WTC11 (cell line): ENCODE data around the gene RUNX1. TPM values are rescaled to one million over a fixed set of nuclear protein-coding genes. Genes with fewer than 3 reads are reported as not detected.

Source experiments
- ATAC-seq: fragments of 200-7000 bp; cut with Tn5 transposase; 2 replicates; pipeline ENCODE4 v1.10.0; 2021; ENCODE audit warnings: mild to moderate bottlenecking, moderate library complexity
- CTCF ChIA-PET: fragments of 300-600 bp; sonication (Branson Sonifier 250); formaldehyde crosslinking; loops from one replicate; lab custom pipeline; 2021; ENCODE audit warnings: antibody characterized with exemption; lab: Charles Lee
- POLR2A ChIA-PET: fragments of 350-600 bp; sonication (Branson Sonifier 250); formaldehyde crosslinking; loops from one replicate; lab custom pipeline; 2021; ENCODE audit warnings: antibody characterized with exemption; lab: Charles Lee
- DNase-seq: peaks from one replicate; pipeline ENCODE4 v3.0.0; 2021; ENCODE audit warnings: low spot score
- H3K27ac Mint-ChIP-seq: 2 replicates; pipeline ENCODE4 v1.8.0; 2021; ENCODE audit warnings: mixed read lengths
- H3K27me3 Mint-ChIP-seq: 2 replicates; pipeline ENCODE4 v1.8.0; 2021; ENCODE audit warnings: low read depth, mild to moderate bottlenecking, moderate library complexity, mixed read lengths
- H3K36me3 Mint-ChIP-seq: 2 replicates; pipeline ENCODE4 v1.8.0; 2021; ENCODE audit warnings: mixed read lengths
- H3K4me1 Mint-ChIP-seq: 2 replicates; pipeline ENCODE4 v1.8.0; 2022; ENCODE audit warnings: mixed read lengths
- H3K4me3 Mint-ChIP-seq: 2 replicates; pipeline ENCODE4 v1.8.0; 2021; ENCODE audit warnings: mild to moderate bottlenecking, moderate library complexity, mixed read lengths
- H3K9me3 Mint-ChIP-seq: 2 replicates; pipeline ENCODE4 v1.8.0; 2021; ENCODE audit warnings: mixed read lengths
- GABPB1 ChIP-seq: sonication (generic); formaldehyde crosslinking; IDR thresholded peaks from 2 replicates; pipeline ENCODE4 v1.8.1; 2023; ENCODE audit warnings: mild to moderate bottlenecking, missing genetic modification reagents
- HMGA2 ChIP-seq: fragments of 250-450 bp; sonication (Bioruptor Pico); IDR thresholded peaks from 2 replicates; pipeline ENCODE4 v1.4.0; 2021; ENCODE audit warnings: mild to moderate bottlenecking, moderate library complexity
- IRF2 ChIP-seq: sonication (generic); formaldehyde crosslinking; IDR thresholded peaks from 2 replicates; pipeline ENCODE4 v1.8.0; 2022; ENCODE audit warnings: low read depth, missing genetic modification reagents, borderline replicate concordance
- KAT7 ChIP-seq: sonication (generic); formaldehyde crosslinking; IDR thresholded peaks from 2 replicates; pipeline ENCODE4 v1.8.1; 2023; ENCODE audit warnings: missing genetic modification reagents, mild to moderate bottlenecking, borderline replicate concordance
- OVOL2 ChIP-seq: fragments of 250-450 bp; sonication (Bioruptor Pico); IDR thresholded peaks from 2 replicates; pipeline ENCODE4 v1.9.0; 2021; ENCODE audit warnings: mild to moderate bottlenecking, borderline replicate concordance
- SMAD4 ChIP-seq: sonication (generic); formaldehyde crosslinking; IDR thresholded peaks from 2 replicates; pipeline ENCODE4 v1.8.0; 2022; ENCODE audit warnings: mild to moderate bottlenecking, missing genetic modification reagents
- total RNA-seq: library from RNA; stranded (reverse); gene quantifications from 3 replicates; pipeline ENCODE4 v1.2.3, GENCODE V29; 2021
- TF ChIP-seq, protein P1 (sequence below): fragments of 250-450 bp; sonication (Bioruptor Pico); IDR thresholded peaks from 2 replicates; pipeline ENCODE4 v1.9.0; 2021; ENCODE audit warnings: mild to moderate bottlenecking
- TF ChIP-seq, protein P2 (sequence below): sonication (generic); formaldehyde crosslinking; IDR thresholded peaks from 2 replicates; pipeline ENCODE4 v1.8.0; 2022; ENCODE audit warnings: mild to moderate bottlenecking, missing genetic modification reagents
- TF ChIP-seq, protein P3 (sequence below): sonication (generic); formaldehyde crosslinking; IDR thresholded peaks from 2 replicates; pipeline ENCODE4 v1.8.1; 2022; ENCODE audit warnings: missing genetic modification reagents, borderline replicate concordance
- TF ChIP-seq, protein P4 (sequence below): sonication (generic); formaldehyde crosslinking; IDR thresholded peaks from 2 replicates; pipeline ENCODE4 v1.8.0; 2023; ENCODE audit warnings: missing genetic modification reagents
- TF ChIP-seq, protein P5 (sequence below): sonication (generic); formaldehyde crosslinking; IDR thresholded peaks from 2 replicates; pipeline ENCODE4 v1.8.0; 2023; ENCODE audit warnings: missing genetic modification reagents, mild to moderate bottlenecking, borderline replicate concordance
- TF ChIP-seq, protein P6 (sequence below): fragments of 250-450 bp; sonication (Bioruptor Pico); IDR thresholded peaks from 2 replicates; pipeline ENCODE4 v1.9.0; 2021; ENCODE audit warnings: moderate library complexity, mild to moderate bottlenecking, inconsistent platforms, borderline replicate concordance
- TF ChIP-seq, protein P7 (sequence below): fragments of 250-450 bp; sonication (Bioruptor Pico); IDR thresholded peaks from 2 replicates; pipeline ENCODE4 v1.8.0; 2021; ENCODE audit warnings: mild to moderate bottlenecking

Gene RUNX1
- total RNA-seq, 1 experiment from 2014 or later, result 2.2 TPM

DNA sequence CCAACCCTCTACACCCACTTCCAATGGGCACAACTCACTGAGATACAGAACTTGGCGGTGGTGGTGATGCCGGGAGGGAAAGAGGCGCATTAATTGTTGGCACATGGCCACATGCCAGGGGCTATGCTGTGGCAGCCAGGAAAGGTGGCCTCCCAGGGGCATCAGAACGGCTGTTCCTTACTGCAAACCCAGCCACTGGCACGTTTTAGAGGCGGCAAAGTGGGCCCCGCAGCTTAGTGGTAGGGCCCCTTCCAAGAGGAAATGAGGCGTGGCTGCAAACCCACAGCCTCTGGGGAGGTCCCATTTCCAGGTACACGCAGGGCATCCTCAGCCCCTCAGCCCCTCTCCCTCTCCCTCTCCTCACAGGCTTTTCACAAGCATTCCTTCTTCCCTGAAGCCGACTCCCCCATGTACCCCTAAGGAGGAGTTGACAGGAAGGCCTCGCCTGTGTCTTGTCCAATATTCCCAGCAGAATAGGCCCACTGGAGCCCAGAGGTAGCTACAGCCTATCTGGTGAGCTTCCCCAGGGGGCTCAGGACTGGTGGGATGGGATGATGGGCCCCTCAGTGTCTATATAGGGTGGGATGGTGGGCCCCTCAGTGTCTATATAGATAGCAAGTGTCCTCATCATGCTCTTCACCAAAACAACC, 214.1 kb downstream of the RUNX1 start (continued):
- TF ChIP-seq, protein P1, sequence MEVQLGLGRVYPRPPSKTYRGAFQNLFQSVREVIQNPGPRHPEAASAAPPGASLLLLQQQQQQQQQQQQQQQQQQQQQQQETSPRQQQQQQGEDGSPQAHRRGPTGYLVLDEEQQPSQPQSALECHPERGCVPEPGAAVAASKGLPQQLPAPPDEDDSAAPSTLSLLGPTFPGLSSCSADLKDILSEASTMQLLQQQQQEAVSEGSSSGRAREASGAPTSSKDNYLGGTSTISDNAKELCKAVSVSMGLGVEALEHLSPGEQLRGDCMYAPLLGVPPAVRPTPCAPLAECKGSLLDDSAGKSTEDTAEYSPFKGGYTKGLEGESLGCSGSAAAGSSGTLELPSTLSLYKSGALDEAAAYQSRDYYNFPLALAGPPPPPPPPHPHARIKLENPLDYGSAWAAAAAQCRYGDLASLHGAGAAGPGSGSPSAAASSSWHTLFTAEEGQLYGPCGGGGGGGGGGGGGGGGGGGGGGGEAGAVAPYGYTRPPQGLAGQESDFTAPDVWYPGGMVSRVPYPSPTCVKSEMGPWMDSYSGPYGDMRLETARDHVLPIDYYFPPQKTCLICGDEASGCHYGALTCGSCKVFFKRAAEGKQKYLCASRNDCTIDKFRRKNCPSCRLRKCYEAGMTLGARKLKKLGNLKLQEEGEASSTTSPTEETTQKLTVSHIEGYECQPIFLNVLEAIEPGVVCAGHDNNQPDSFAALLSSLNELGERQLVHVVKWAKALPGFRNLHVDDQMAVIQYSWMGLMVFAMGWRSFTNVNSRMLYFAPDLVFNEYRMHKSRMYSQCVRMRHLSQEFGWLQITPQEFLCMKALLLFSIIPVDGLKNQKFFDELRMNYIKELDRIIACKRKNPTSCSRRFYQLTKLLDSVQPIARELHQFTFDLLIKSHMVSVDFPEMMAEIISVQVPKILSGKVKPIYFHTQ (CRISPR knock-in tag), result no peak
- TF ChIP-seq, protein P2, sequence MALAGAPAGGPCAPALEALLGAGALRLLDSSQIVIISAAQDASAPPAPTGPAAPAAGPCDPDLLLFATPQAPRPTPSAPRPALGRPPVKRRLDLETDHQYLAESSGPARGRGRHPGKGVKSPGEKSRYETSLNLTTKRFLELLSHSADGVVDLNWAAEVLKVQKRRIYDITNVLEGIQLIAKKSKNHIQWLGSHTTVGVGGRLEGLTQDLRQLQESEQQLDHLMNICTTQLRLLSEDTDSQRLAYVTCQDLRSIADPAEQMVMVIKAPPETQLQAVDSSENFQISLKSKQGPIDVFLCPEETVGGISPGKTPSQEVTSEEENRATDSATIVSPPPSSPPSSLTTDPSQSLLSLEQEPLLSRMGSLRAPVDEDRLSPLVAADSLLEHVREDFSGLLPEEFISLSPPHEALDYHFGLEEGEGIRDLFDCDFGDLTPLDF, result no peak
- no peak for TF ChIP-seq SMAD4 (CRISPR knock-in tag)
- TF ChIP-seq, protein P3, sequence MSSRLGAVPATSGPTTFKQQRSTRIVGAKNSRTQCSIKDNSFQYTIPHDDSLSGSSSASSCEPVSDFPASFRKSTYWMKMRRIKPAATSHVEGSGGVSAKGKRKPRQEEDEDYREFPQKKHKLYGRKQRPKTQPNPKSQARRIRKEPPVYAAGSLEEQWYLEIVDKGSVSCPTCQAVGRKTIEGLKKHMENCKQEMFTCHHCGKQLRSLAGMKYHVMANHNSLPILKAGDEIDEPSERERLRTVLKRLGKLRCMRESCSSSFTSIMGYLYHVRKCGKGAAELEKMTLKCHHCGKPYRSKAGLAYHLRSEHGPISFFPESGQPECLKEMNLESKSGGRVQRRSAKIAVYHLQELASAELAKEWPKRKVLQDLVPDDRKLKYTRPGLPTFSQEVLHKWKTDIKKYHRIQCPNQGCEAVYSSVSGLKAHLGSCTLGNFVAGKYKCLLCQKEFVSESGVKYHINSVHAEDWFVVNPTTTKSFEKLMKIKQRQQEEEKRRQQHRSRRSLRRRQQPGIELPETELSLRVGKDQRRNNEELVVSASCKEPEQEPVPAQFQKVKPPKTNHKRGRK (CRISPR knock-in tag), result no peak
- TF ChIP-seq GABPB1 (CRISPR knock-in tag), result no peak
- TF ChIP-seq, protein P4, sequence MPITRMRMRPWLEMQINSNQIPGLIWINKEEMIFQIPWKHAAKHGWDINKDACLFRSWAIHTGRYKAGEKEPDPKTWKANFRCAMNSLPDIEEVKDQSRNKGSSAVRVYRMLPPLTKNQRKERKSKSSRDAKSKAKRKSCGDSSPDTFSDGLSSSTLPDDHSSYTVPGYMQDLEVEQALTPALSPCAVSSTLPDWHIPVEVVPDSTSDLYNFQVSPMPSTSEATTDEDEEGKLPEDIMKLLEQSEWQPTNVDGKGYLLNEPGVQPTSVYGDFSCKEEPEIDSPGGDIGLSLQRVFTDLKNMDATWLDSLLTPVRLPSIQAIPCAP (CRISPR knock-in tag), result no peak
- TF ChIP-seq, all 79 proteins: peak for 0

DNA sequence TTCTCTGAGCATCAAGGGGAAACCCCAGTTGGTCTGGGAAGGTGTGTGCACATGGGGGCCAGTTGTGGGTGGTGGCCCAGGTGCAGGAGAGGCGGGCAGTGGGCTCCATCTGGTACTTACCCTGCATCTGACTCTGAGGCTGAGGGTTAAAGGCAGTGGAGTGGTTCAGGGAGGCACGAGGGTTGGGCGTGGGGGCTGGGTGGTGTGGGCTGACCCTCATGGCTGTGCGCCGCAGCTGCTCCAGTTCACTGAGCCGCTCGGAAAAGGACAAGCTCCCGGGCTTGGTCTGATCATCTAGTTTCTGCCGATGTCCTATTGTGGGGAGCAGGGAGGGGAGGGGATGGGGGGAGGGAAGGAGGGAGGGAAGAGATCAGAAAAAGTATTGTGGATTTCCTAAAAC, 214.8 kb downstream of the RUNX1 start:
- Mint-ChIP-seq H3K36me3 (no peaks in the 10 kb centered on the region), H3K27me3 (no peaks in the 10 kb centered on the region; the same call in 1 of the 2 replicates), H3K27ac (no peak overlapping the region), H3K4me1 (peaks cover 44% of the 10 kb centered on the region), H3K9me3 (no peaks in the 10 kb centered on the region), H3K4me3 (no peak overlapping the region)
- CTCF ChIA-PET, result interaction anchor here (0.6 kb wide), 1 partner anchor 134 kb away, joined by 4 read pairs; no protein-coding TSS in a partner anchor
- POLR2A ChIA-PET, result no interaction called here
- DNase-seq (no peak), ATAC-seq (peak; percentile 39; the same call in 1 of the 2 replicates)
- TF ChIP-seq, protein P5, sequence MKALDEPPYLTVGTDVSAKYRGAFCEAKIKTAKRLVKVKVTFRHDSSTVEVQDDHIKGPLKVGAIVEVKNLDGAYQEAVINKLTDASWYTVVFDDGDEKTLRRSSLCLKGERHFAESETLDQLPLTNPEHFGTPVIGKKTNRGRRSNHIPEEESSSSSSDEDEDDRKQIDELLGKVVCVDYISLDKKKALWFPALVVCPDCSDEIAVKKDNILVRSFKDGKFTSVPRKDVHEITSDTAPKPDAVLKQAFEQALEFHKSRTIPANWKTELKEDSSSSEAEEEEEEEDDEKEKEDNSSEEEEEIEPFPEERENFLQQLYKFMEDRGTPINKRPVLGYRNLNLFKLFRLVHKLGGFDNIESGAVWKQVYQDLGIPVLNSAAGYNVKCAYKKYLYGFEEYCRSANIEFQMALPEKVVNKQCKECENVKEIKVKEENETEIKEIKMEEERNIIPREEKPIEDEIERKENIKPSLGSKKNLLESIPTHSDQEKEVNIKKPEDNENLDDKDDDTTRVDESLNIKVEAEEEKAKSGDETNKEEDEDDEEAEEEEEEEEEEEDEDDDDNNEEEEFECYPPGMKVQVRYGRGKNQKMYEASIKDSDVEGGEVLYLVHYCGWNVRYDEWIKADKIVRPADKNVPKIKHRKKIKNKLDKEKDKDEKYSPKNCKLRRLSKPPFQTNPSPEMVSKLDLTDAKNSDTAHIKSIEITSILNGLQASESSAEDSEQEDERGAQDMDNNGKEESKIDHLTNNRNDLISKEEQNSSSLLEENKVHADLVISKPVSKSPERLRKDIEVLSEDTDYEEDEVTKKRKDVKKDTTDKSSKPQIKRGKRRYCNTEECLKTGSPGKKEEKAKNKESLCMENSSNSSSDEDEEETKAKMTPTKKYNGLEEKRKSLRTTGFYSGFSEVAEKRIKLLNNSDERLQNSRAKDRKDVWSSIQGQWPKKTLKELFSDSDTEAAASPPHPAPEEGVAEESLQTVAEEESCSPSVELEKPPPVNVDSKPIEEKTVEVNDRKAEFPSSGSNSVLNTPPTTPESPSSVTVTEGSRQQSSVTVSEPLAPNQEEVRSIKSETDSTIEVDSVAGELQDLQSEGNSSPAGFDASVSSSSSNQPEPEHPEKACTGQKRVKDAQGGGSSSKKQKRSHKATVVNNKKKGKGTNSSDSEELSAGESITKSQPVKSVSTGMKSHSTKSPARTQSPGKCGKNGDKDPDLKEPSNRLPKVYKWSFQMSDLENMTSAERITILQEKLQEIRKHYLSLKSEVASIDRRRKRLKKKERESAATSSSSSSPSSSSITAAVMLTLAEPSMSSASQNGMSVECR (CRISPR knock-in tag), result no peak
- TF ChIP-seq HMGA2 (CRISPR knock-in tag) (no peak), IRF2 (CRISPR knock-in tag) (no peak), KAT7 (CRISPR knock-in tag) (no peak), OVOL2 (no peak), GABPB1 (CRISPR knock-in tag) (no peak)
- TF ChIP-seq, protein P6, sequence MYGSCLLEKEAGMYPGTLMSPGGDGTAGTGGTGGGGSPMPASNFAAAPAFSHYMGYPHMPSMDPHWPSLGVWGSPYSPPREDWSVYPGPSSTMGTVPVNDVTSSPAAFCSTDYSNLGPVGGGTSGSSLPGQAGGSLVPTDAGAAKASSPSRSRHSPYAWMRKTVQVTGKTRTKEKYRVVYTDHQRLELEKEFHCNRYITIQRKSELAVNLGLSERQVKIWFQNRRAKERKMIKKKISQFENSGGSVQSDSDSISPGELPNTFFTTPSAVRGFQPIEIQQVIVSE, result no peak
- TF ChIP-seq, protein P3 (CRISPR knock-in tag), result no peak
- TF ChIP-seq, protein P1 (CRISPR knock-in tag), result no peak
- TF ChIP-seq, protein P7, sequence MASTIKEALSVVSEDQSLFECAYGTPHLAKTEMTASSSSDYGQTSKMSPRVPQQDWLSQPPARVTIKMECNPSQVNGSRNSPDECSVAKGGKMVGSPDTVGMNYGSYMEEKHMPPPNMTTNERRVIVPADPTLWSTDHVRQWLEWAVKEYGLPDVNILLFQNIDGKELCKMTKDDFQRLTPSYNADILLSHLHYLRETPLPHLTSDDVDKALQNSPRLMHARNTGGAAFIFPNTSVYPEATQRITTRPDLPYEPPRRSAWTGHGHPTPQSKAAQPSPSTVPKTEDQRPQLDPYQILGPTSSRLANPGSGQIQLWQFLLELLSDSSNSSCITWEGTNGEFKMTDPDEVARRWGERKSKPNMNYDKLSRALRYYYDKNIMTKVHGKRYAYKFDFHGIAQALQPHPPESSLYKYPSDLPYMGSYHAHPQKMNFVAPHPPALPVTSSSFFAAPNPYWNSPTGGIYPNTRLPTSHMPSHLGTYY, result no peak
